SW 1271 (cell line): ENCODE data around the gene TMOD1.
"Not testable (repeated sequence)": the region's sequence is repeated elsewhere in the genome, so short reads cannot be mapped to it uniquely, and the experiment has no call there.

Experiments
- DNase-seq, 2 experiments: peaks; one replicate each; lab custom pipeline; 2025; lab: John Stamatoyannopoulos, UW

TMOD1 gene

DNA sequence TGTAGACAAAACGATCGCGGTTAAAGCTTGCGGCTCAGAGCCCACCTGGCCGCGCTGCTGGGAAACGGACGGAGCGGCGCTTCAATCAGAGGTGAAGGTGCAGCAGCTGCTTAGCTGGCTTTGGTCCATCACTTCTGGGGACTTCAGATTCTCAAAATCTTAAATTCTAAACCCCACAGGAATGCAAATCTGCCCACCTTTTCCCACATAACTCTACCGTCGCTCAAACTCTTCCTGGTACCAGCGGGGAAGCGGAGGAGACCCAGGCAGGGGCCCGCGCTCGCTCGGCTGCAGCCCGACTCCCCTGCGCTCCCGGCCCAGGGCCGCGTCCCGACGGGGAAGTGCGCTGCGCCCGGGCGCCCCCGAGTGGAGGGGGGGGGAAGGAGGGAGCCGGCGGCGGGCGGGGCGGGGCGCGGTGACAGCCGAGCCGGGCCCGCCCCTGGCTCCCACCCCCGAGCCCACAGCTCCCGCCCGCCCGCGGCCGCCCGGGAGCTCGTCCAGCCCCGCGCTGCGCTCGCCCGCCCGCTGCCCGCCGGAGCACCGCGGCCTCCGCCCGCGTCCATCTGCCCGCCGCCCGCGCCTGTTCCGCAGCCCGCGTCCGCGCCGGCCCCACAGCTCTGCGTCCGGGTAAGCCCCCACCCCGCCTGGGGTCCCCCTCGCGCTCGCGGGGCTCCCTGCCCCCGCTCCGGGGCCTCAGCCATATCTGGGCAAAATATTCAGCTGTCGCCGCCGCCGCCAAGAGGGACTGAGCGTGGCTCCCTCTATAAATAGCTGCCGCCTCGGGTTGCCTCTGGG lies at the start of gene TMOD1:
Gene TMOD1, plus strand, starts transcription at position 490 of the 795 bp plus-strand sequence. CDS start 22,523 bp downstream, outside the sequence.
- peak; percentile 21 to 47 for DNase-seq

DNA sequence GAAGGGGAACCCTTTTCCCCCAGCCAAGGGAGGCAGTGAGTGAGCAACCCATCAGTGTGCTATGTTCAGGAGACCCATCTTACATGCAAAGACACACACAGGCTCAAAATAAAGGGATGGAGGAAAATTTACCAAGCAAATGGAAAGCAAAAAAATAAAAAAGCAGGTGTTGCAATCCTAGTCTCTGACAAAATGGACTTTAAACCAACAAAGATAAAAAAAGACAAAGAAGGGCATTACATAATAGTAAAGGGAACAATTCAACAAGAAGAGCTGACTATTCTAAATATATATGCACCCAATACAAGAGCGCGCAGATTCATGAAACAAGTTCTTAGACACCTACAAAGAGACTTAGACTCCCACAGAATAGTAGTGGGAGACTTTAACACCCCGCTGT lies 47.9 kb upstream of the TMOD1 start:
- DNase-seq = not testable (repeated sequence)

DNA sequence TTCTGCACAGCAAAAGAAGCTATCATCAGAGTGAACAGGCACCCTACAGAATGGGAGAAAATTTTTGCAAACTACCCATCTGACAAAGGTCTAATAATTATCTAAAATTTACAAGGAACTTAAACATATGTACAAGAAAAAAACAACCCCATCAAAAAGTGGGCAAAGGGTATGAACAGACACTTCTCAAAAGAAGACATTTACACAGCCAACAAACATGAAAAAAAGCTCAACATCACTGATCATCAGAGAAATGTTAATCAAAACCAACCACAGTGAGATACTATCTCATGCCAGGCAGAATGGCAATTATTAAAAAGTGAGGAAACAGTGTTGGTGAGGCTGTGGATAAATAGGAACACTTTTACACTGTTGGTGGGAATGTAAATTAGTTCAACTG lies 44.6 kb upstream of the TMOD1 start:
- not testable (repeated sequence) for DNase-seq

DNA sequence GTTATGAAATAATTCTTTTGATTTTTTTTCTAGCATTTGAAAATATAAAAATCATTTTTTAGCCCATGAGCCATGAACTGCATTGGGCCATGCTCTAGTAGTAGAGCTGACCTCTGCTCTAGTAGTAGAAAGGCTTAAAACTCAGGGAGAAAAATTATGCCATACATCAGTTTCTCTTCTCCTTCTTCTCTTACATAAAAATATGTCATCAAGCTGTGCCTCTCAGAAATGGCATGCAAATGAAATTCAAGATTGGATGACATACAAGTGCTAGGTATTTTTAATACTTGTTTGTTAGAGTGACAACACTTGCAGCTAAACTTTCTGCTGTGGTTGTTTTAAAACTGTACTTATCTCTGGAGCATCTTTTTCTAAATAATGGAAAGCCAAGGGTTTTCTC lies 42.1 kb upstream of the TMOD1 start:
- no peak for DNase-seq

DNA sequence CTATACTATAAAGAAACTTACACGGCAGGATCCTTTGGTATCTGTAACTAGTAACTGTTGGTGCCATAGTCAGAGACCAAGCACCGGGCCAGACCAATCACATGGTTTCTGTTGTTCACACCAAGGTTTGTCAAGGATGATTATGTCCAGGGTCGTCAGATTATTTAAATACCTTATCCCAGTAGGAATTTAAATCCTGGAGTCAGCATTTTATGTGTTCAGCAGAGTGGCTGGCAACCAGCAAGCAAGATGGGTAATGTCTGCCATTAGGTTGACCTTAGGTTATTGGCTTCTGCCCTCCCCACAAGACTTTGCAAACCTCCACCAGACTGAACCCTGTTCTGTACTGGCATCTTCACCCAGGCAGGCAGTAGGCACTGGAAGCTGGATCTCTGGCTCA lies 39.3 kb upstream of the TMOD1 start:
- DNase-seq = no peak

DNA sequence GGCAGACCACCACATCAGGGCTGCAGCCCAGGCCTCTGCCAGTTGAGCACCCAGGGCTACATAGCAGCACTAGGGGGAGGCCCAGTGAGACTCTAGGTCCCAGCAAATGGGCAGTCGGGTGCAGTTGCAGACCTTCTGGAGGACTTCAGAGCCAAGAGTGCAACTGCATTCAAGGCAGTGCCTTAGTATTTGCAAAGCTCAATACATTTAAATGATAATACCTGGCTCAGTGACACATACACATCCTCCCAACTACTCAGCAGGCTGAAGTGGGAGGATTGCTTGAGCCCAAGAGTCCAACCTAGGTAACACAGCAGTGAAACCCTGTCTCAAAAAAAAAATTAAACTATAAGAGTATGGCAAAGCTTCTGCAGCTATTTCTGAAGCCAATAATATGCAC lies 38.6 kb upstream of the TMOD1 start:
- DNase-seq = no peak

DNA sequence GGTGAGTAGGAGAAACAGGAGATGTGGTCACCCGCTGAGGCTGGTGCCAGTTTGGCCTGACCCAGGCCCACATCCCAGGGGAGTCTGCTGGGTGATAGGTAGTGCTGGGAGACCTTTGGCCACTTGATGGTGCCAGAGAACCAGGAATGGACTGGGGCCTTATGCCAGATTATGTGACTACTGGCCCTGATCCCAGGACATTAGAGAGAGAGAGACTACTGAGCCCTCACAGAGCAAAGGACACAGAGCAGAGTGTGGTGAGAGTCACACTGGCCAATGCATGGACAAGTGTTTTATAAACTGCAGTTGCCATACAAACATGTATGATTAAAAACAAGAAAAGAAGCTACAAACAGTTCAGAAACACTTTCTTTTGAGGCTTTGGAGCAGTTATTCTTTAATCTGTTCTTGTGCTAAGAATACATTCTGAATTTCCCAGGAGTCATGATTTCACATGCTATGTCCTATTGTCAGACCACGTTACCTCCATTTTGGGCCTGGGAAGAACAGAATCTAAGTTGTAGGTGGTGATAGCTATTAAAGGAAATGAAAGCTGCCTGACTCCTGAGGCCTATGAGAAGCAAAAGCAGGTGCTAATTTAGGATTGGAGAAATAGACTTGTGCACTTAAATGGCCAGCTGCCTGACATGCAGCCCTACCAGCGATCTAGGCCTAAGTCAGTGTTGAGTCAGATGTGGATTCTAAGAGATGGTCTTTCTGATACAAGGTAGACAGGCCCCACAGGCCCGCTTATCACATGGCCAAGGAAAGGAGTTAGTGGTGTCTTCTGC lies 32.6 kb upstream of the TMOD1 start:
- peak in 1 of 2 experiments; percentile 60 for DNase-seq

DNA sequence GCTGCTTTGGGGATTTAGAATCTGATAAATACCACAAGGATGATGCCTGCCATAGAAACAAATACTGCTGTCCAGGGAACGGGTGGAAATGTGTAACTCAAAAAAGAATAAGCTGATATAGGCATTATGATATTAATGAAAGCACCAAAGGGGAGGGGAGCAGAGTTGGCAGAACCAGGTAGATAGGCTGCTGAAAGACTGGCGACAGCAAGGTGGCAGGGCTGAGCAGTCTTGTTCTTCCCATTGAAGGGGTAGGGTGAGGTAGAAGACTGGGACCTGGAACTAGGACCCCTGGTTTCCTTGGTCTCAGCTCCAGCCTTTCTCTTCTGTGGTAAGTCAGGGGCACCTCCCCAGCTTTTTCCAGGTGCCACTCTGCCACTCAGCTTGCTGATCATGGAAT lies 31.4 kb upstream of the TMOD1 start:
- peak in 1 of 2 experiments; percentile 5 for DNase-seq

DNA sequence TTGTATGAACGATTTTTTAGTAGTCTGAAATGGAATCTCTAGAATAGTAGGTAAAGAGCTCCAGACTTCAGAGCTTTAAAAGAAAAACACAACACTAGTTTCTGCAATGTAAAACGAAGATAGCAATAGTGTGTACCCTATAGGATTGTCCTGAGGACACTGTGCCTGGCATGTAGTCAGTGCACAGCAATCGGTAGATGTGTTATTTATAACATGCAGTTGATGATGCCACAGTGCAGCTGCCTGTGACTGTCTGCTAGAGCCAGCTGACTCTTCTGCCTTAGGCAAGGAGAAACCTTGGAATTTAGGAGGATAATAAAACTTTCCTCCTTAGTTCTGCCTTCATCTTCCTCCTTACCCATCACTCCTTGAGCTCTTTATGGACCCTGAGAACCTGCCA lies 27.7 kb upstream of the TMOD1 start:
- no peak for DNase-seq

DNA sequence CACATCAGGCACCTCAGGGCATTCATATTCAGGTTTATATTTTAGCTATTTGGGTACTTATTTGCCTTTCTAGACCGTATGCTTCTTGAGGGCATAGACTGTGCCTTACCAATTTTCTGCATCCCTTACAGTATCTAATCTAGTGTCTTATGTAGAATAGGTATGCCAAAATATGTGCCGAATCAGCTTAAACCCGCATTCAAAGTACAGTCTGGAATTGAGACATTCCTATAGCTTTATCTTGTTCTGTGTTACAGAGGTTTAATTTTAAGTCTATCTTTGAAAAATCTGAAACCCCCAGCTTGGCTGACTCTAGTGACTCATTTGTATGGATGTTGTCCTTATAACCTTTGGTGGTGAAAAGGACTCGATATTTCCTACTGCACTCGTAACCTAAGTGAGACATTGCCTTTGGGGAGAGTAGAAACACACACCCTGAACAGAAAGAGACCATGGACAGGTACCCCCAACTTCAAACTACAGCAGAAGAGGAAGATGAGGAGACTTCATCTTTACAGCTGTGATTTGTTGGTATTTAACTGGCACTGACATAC lies 27.0 kb upstream of the TMOD1 start:
- DNase-seq = no peak

DNA sequence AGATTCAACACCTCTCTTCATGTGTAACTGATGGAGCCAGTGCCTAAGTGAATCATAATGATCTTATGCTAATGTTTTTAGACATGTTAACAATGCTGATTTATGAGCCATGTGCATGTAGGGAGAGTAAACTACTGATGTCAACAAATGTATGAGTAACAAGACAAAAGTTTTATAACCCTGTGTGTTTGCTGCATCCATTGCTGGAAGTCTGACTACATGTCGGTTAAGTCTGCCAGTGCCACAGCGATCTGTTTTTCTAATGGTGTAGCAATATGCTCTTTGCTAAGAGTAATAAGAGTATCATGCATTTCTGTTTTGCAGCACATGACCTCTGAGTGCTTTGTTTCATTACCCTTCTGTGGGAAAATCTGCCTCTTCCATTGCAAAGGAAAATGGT lies 26.4 kb upstream of the TMOD1 start:
- no peak for DNase-seq

DNA sequence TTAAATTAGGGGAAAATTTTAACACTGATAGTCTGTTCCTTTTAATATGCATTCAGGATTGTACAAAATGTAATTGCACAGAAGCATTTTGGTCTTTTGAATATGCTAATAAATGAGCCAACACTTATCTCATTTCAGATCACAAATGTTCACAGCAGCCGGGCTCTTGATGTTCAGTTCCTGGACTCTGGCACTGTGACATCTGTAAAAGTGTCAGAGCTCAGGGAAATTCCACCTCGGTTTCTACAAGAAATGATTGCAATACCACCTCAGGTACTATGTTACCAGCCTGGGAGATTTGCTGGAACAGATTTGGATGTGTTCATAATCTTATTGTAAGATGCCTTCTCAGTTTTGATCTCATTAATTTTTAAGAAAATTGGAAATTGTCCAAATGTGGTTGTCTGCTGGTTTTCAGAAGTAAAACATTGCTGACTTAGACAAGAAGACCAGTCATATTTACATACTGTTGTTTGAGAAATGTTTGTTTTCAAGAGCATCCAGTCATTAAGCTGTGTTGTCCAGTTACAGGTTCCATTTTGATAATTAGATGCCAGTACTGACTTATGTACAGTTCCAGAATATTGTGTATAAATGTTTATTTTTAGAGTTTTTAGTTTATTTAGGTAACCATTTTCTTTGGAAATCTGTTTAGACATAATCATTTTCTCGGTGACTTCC lies 23.0 kb upstream of the TMOD1 start:
- no peak for DNase-seq

DNA sequence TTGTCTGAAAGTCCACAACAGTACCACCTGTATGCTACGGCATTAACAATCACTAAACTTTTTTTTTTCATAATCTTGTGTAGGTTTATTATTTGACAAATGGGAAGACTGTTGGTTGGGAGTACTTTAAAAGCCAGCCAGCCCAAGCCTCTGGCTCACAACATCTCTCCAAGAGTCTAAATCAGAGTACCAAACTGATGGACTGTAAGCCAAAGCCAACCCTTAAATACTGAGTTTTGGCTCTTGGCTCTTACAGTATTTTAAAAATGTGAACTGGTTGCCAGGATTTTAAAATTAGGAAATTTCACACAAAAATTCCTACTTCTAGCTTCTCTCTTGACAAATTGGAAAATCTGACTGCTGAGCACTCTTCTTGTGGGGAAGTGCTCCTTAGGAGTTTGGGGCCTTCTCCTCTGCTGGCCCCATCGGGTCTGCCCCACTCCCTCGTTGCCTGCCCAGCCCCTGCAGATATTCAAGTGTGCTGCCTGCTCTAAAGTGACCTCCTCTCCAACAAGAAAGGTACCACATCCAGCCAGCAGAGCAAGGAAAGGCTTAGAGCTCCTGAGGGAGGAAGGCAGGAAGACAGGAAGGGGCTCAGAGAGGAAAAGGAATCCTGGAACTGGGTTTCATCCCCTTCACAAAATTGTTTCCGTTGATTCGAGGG lies 21.8 kb upstream of the TMOD1 start:
- no peak for DNase-seq

DNA sequence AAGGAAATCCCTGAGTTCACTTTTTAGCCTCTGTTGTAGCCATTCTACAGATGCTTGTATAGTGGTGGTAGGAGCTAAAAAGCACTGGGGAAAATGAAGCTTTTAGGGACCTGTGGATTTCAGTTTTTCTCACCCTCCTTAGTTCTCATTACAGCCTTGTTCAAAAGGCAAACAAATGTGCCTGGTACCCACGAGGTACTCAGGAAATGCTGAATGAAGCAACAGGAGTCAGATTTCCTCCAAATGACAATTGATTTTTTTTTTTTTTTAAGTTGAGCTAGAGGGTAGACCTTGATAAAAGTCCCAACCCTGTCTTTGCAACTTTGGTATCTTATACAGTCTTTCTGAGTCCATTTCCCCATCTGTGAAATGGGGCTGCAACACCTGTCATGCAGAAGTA lies 21.3 kb upstream of the TMOD1 start:
- DNase-seq = no peak

DNA sequence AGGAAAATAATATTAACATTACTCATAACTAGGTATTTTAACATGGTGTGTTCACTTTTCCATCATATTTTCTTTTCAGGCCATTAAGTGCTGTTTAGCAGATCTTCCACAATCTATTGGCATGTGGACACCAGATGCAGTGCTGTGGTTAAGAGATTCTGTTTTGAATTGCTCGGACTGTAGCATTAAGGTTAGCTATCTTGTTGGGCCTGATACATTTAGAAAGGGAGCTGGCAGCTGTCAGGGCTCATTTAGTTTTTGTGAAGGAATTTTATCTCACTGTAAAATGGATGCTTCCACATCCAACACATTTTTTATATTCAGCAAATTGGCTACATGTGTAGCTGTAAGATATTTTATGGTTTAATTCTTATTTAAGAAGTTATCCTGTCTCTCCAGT lies 20.7 kb upstream of the TMOD1 start:
- no peak for DNase-seq

DNA sequence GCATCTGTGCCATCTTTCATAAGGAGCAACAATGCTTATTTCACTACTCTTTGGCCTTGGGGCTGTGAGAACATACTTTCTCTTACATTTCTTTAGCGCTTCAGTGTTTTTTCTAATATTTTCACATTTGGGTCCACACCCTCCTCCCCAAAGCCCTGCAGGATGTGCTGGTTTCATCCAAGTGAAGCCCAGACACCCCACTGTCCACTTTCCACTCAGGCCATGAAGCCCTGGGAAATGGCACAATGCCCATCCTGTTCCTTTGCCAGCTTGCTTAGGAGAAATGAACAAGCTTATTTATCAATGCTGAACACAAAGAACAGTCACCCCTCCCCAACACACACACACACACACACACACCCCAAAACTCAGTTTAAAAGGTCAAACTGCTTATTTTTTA lies 17.3 kb upstream of the TMOD1 start:
- no peak for DNase-seq

DNA sequence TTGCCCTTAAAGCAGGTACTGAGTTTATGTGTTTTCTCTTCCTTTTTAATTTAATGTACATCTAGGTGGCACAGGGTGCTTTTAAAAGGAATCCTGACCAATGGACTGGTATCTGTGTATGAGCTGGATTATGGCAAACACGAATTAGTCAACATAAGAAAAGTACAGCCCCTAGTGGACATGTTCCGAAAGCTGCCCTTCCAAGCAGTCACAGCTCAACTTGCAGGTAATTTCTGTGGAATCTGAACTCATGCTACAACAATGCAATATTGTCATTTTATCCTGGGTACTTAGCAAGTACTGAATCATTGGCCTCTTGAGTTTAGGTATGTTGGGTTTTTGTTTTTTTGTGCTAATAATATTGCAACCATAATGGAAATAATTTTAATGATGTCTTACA lies 14.4 kb upstream of the TMOD1 start:
- DNase-seq = peak; percentile 33 to 35

DNA sequence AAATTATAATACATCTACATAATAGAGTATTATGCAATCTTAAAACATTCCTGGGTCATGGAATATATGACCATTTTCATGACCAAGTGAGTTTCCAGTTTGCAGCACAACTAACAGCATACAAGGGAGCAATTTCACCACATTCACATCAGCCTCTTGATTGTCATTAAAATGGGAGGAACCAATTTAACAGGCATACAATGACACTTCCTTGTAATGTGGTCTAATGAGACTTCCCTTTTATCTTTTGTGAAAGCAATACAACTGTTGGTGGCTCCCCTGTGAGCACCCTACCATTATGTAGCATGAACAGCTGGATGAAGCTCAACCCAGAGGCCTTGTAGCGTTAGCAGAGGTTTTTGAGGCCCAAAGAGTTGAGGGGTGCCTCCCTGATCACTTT lies 13.6 kb upstream of the TMOD1 start:
- DNase-seq = no peak

DNA sequence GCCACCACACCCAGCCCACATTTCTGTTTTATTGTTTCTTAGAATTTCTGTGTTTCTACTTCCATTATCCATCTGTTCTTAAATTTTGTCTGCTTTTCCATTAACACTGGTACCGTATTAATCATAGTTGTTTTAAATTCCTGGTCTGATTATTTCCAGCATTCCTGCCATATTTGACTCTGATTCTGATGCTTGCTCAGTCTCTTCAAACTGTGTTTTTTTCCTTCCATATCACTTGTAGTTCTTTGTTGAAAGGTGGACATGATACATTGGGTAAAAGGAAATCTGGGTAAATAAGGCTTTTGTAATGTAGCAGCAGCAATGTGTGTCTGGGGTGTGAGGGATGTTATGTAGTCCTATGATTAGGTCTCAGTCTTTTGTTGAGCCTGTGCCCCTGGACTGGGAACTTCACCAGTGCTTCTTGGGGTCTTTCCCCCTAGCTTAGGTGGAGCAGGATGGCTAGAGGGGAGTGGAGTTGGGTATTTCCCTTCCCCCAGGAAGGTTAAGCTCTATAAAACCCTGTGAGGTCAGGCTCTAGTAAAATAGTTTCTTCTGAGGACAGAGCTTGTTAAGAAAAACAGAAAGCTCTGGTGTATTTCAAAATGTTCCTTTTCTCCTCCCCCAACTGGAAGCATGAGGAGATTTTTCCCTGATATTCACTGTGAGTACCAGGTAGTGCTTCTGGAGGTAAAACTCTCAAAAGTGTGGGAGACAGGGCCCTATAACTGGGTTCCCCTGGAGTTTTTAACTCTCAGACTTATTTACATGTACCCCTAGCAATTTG lies 10.1 kb upstream of the TMOD1 start:
- DNase-seq = no peak

DNA sequence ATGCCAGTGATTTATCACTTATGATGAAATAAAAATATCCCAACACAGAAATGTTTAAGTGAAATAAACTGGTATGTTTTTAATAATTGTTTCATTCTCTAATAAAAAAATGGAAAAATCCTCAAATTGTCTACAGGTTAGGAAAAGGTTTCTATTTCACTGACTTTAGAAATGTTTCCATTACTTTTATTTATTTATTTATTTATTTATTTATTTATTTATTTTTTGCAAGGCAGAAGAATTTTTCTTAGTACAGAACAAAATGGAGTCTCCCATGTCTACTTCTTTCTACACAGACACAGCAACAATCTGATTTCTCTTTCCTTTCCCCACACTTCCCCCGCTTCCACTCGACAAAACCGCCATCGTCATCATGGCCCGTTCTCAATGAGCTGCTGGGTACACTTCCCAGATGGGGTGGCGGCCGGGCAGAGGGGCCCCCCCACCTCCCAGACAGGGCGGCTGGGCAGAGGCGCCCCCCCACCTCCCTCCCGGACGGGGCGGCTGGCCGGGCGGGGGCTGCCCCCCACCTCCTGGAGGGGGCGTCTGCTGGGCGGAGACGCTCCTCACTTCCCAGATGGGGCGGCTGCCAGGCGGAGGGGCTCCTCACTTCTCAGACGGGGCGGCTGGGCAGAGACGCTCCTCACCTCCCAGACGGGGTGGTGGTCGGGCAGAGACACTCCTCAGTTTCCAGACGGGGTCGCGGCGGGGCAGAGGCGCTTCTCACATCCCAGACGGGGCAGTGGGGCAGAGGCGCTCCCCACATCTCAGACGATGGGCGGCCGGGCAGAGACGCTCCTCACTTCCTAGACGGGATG lies 3.7 kb upstream of the TMOD1 start:
- not testable (repeated sequence) for DNase-seq
